ENCODE measurements around the gene KRT9. TPM values are rescaled to one million over a fixed set of nuclear protein-coding genes. Genes with fewer than 3 reads are reported as not detected.
"Not testable (repeated sequence)": the region's sequence is repeated elsewhere in the genome, so short reads cannot be mapped to it uniquely, and the experiment has no call there.

Gene KRT9
- total RNA-seq, 1 donor from 2014 or later: not detected

DNA sequence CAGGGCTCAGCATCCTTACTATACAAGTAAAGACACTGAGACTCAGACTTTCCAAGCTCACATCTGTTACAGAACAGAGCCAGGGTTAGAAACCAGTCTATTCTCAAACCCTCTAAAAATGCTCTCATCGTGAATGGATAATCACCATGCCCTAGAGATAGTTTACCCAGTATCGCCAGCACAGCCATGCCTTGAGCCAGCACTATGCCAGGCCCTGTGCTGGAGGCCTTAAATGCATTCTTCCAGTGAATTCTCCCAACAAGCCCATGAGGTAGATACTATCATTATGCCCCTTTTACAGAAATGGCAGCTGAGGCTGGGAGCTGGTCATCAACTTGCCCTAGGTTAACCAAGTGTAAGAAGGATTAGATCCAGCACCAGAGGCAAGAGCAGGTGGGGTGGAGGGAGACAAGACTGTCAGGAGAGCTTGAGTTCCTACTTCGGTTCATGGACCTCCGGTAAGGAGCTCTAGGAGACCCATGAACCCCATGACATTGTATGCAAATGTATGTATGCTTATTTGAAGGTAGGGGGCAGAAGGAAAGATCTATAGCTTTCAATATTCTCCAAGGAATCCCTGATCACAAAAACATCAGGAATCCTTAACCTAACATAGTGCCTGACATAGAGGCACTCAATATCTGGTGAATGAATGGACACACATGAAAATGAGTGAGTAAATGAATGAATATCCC lies 9.7 kb upstream of the KRT9 start:
- intact Hi-C loops (cut with DNase I): no loop called here
- no peak for DNase-seq (ENCODE audit: low spot score)

DNA sequence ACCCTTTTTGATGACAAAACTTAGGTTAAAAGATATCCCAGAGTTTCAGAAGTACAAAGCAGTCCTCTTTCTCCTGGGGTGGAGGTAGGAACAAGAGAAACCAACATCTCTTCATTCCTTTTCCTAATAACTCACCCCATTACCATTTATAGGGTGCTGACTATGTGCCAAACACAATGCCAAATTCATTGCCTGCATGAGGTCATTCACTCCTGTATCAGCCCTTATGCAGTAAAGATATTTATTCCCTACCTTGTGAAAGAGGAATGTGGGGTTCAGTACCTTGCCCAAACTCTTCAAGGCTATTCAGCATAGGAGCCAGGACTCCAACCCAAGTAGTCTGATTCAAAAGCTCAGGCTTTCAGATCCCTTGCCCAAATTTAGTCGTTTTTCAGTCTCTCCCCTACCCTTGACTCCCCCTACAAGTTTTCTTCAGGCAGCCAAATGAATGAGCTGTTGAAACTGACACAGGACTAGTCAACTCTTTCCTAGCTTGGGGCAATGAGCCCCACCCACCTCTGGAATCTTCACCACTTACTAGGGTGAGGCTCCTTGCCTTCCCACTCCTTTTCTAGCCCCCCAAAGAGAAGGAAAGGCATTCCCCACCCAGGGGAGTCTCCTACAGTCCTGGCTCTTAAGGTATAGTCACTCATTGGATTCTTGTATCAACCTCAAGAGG lies 9.0 kb upstream of the KRT9 start:
- intact Hi-C loops (cut with DNase I): no loop called here
- DNase-seq (ENCODE audit: low spot score): no peak

DNA sequence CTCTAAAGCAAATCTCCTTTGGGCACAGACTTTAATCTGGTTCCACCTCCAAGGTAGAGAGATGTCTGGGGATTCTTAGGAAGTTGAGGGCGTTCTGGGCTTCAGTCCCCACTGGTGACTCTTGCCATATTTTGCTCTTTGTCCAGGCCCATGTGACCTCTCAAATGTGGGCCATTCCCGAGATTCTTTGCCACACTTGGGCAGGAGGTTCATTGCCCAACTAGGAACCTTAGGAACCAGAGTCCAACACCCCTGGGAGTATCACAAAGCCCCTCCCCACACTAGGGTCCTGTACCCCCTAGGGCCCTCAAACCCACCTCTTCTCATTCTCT lies 8.4 kb upstream of the KRT9 start:
- intact Hi-C loops (cut with DNase I): no loop called here
- no peak for DNase-seq (ENCODE audit: low spot score)

DNA sequence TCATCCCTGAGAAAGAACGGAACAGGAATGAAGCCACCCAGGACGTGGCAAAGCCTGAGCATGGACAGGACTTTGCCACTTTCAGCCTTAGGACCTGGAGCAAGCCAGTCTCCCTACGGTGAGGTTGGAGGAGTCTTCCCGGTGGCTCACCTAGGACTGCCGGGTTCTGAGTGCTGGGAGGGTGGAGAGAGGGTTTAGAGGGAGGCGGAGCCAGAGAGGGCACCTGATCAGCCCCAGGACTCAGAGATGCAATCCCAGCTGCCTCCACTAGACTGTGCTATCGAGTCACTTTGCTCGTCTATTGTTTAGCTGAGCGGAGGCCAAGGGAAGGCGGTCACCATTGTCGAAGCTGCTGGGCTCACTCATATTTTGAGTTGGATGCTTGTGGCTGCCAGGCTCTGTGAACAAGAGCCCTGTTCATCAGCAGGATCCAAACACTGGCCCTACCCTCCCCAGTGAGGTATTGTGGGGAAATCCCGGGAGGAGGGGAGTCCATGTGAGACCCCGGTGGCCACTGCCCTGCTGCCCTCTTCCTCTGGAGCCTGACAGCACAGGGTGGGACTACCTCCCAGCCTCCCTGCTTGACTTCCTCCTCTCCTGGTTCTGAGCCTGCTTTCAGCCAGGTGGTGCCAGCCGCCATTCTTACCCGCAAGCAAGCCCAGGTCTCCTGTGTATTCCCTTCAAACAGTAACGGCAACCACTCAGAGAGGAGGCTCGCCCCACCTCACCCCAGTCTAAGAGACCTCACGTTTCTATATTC lies 7.8 kb upstream of the KRT9 start:
- intact Hi-C loops (cut with DNase I): no loop called here

DNA sequence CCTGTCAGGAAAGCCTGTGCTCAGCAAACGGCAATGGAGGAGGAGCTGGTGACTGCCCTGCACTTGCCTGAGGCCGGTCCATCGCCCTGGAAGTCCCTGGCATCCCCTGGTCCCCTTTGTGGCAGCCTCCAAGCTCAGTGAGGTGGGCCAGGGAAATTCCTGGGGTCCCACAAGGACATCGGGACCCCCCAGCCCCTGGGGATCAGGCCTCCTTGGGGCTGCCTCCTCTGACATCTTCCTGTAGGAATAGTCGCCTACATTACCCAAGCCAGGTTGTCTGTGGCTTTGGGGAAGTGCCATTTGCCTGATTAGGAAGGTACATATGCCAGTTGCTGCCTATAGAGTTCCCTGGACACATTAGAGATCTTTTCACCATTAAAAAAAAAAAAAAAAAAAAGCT lies 7.1 kb upstream of the KRT9 start:
- DNase-seq (ENCODE audit: low spot score): no peak
- intact Hi-C loops (cut with DNase I): no loop called here

More for the DNA sequence above, 7.8 kb upstream of the KRT9 start:
- no peak for DNase-seq (ENCODE audit: low spot score)

DNA sequence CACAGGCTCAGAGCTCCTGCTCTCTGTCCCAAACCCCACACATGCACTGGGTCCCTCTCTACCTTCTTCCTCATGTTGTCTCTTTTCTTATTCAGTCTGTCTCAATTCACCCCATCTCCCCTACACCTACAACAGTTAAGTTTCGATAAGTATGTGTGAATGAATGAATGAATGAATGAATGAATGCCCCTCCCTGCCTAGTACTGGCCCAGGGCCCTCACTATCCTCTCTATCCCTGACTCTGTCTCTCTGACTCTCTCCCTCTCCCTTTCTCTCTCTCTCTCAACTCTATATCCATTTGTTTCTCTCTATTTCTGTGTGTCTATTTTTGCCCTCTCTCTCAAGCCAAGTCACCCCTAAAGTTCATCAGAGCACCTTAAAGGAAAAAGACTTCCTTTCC lies 6.7 kb upstream of the KRT9 start:
- DNase-seq (ENCODE audit: low spot score): no peak
- intact Hi-C loops (cut with DNase I): no loop called here

DNA sequence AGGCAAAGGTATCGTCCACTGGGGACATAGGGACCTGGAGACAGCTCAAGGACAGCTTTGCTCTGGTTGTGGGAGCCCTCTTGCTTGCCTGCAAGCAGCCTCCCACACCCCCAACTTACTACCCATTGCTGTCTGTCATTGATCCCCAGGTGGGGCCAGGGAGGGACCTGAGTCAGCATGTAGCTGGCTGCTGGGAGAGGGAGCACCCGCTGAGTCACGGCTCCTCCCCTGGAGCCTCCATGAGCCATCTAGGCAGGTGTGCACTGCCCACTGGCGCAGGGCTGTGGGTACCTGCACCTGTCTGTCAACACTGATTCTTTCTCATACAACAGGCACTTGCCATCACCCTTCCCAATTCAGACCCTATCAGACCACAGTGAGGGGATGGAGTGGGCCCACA lies 4.9 kb upstream of the KRT9 start:
- DNase-seq (ENCODE audit: low spot score); intact Hi-C loops (cut with DNase I): not testable (repeated sequence)

DNA sequence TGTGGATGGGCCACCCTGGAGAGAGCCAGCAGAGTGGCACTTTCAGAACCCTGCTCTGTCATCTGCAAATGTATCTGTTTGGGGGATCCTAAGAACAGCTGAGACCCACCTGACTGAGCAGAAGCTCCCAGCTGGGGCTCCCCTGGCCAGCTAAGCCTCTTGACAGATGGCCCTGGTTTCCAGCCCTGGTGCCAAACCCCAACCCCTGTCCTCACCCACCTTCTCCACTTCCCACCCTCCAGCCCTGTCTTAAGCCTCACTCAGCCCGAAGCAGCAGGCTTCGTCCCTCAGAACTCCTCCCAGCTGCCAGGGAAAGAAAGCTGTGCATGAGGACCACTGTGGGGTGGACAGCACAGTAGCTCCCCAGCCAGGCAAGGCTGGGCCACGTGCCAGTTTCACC lies 3.5 kb upstream of the KRT9 start:
- intact Hi-C loops (cut with DNase I): no loop called here
- DNase-seq (ENCODE audit: low spot score): no peak

DNA sequence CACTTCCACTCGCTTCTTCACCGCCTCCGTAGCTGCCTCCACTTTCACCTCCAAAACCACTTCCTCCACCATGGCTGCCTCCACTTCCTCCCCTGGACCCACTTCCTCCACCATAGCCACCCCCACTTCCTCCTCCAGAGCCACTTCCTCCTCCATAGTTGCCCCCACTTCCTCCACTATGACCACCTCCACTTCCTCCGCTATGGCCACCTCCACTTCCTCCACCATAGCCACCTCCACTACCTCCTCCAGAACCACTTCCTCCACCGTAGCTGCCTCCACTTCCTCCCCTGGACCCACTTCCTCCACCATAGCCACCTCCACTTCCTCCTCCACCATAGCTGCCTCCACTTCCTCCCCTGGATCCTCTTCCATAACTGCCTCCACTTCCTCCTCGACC lies 4.5 kb downstream of the KRT9 start:
- no peak for DNase-seq (ENCODE audit: low spot score)
- intact Hi-C loops (cut with DNase I): no loop called here

DNA sequence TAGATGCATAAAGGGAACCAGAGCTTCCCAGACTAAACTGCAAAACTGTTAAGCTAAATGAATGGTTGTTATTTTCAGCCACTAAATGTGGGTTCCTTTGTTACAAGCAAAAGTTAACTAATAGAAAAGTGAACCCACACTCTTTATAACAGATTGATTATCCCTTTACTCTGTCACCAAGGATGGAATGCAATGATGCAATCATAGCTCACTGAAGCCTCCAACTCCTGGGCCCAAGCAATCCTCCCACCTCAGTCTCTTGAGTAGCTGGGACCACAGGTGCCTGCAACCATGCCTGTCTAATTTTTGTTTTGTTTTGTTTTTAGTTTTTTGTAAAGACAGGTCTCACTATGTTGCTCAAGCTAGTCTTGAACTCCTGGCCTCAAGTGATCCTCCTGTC lies 6.5 kb downstream of the KRT9 start:
- intact Hi-C loops (cut with DNase I): no loop called here

DNA sequence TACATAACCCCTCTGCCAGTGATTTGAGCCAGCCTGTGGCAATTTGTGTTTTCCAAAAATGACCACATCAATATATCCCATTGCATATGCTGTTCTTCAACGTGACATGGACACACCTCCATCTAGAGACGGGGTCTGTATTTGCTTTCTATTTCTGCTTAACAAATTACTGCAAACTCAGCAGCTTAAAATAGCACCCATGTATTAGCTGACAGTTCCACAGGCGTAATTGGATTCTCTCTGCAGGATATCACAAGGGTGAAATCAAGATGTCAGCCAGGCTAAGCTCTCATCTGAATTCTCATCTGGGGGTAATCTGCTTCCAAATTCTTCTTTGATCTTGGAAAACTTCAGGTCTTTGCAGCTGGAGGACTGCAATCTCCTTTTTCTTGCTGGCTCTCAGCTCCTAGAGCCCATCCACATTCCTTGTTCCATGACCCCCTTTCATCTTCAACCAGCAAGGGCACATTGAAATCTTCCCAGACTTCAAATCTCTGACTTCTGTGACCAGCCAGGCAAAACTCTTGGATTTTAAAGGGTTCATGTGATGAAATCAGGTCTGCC lies 8.2 kb downstream of the KRT9 start:
- DNase-seq (ENCODE audit: low spot score): no peak
- intact Hi-C loops (cut with DNase I): no loop called here

More for the DNA sequence above, 6.5 kb downstream of the KRT9 start:
- DNase-seq (ENCODE audit: low spot score): no peak

DNA sequence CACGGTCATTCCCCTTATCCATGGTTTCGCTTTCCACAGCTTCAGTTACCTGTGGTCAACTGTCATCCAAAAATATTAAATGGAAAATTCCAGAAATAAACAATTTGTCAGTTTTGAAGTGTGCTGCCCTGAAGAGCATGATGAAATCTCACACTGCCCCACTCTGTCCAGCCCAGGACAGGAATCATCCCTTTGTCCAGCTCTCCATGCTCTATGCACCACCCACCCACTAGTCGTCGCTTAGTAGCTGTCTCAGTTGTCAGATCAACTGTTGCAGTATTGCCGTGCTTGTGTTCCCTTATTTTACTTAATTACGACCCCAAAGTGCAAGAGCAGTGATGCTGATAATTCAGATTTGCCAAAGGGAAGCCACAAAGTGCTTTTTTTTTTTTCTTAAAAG lies 10.3 kb downstream of the KRT9 start:
- DNase-seq (ENCODE audit: low spot score): no peak
- intact Hi-C loops (cut with DNase I): no loop called here

DNA sequence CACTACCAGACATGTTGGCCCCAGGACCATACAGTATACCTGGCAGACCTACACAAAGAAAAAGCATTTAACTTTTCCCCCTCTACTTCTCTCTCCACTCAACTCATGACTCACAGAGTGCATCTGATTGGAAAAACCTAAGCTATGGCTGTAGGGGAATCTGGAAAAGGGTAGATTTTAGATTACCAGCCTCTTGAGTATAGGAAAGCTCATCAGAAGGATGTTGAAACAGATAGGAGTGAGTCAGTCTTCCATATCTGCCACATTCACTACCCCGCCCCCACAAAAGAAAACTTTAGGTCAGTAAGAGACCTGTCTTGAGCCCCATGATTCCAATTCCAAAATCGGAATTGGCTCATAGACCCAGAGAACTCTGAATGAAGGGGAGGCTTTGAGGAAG lies 12.3 kb downstream of the KRT9 start:
- intact Hi-C loops (cut with DNase I): no loop called here

DNA sequence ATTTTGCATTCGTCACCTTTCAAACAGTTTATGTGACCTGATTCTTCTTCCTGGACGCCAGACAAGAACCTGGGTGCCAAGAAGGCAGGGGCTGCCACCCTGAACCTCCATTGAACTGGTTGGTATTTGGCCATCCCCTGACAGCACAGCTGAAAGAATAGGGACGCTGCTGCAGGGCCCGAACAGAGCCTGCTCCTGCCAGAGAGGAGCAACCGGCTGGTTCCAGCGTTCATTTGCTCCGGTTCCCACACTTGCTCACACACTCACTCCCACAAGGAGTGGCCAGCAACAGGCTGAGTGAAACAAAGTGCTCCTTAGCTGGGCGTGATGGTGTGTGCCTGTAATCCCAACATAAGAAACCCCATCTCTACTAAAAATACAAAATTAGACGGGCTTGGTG lies 14.9 kb downstream of the KRT9 start:
- intact Hi-C loops (cut with DNase I): no loop called here
- DNase-seq (ENCODE audit: low spot score): no peak

More for the DNA sequence above, 12.3 kb downstream of the KRT9 start:
- DNase-seq (ENCODE audit: low spot score): no peak

DNA sequence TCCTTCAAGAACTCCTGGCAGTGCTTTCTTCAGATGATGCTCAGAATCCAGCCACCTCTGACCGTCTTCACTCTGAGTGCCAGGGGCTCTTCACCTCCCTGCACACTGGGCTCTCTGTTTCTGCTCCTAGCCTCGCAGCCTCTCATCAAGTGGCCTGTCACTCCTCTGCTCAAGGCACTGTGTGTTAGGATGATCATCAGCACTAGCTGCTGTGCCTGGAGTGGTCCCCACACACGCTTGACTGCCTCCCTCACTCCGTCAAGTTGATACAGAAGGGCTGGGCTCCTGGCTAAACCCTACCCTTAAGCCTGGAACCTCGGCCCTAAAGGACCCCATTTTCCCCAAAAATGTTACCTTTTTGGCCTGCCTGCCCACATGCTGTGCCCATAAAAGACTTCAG lies 15.6 kb downstream of the KRT9 start:
- intact Hi-C loops (cut with DNase I): no loop called here
- no peak for DNase-seq (ENCODE audit: low spot score)

DNA sequence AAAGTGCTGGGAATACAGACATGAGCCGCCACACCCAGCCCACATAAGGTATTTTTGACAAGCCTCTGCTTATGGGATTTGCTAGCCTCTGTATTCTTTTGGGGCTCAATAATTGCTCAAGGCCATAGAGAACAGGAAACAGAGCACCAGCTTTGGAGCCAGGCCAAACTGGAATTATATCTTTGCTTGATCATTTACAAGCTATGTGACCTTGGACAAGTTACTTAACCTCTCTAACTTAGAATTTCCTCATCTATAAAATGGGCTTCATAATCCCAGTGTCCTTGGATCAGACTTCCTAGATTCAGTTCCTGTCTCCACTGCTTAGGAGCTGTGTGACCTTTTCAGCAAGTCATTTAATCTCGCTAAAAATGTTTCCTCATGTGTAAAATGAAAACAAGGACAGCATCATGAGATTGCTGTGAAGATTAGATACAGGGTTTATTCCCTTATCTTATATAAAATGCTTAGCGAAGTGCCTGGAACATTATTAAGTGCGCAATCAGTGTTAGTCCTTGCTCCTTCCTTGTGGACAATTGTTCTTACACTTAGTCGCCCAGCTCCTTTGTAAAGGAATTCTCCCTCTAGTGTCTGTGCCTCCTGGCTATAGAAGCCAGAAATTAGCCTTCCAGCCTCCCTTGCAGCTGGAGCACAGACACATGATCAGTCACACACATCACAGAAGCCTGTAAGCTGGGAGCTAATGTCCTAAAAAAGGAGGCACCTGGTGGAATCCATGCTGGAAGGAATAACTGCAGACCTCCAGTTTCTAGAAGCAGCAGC lies 16.6 kb downstream of the KRT9 start:
- intact Hi-C loops (cut with DNase I): no loop called here
- no peak for DNase-seq (ENCODE audit: low spot score)

DNA sequence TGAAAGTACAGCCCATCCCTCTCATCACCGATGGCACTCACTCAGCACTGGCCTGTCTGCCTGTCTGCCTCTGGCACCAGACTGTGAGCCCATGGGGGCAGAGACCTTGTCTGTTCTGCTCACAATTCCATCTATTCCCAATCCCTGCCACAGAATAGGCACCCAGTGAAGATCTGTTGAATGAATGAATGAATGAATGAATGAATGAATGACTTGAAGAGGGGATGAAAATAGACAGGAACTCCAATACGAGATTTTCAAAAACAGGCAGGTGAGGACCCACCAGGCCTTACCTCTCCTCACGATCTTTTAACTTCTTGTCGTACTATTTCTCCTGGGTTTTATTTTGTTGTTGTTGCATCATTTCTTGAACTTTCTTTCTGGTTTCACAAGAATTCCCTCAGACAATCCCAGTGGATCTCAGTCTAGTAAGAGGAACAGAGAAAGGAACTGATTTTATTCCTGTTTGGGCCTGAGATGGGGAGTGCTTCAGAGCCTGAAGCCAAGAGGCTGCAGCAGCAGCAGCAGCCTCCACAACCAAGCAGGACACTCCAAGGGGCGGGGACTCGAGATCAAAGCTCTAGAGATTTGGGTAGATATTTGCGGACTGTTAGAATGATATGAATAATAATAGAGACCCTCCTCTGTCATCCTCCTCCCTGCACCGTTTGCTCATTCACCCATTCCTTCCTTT lies 17.7 kb downstream of the KRT9 start:
- DNase-seq (ENCODE audit: low spot score): no peak
- intact Hi-C loops (cut with DNase I): no loop called here

DNA sequence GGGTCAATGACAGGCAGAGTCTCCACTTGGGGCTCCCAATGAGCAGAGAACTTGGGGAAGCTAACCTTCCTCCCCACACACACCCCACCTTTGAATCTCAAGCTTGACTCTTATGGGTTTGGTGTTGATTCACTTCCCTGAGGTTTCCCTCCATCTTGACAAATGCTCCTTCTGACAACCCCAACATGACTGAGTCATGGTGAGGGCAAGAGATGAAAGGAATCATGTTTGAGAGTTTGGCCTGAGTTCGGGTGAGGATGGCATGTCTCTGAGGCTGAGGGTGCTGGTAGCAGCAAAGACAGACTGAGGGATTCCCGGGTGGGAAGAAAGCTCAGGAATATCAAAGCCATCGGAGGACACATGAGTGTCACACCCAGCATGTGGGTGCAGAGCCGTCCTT lies 18.7 kb downstream of the KRT9 start:
- intact Hi-C loops (cut with DNase I): no loop called here

DNA sequence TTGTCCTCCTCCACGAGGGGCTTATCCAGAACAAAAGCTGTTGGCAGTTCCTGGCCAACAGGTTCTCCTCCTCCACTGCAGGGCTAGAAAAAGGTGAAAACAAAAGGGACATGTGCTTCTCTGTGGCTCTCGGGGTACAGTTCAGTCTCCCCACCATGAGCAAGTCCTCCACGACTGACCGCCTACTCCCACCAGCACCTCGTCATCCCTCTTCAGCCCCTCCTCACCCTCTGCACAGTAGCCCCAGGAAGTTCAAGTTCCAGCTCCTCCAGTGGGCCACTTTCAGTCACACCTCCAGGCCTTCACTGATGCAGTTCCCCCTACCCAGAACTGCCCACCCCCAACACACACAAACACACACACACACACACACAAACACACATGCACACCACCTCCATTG lies 19.4 kb downstream of the KRT9 start:
- intact Hi-C loops (cut with DNase I): no loop called here
- no peak for DNase-seq (ENCODE audit: low spot score)

More for the DNA sequence above, 18.7 kb downstream of the KRT9 start:
- DNase-seq (ENCODE audit: low spot score): no peak
